GM23338 (cell line): ENCODE data around the gene RFX7.

Source experiments
- CREB1 ChIP-seq: fragments of 250-450 bp; sonication (Bioruptor Pico); IDR thresholded peaks from 2 replicates; pipeline ENCODE4 v1.5.0; 2020; ENCODE audit warnings: low read depth, mild to moderate bottlenecking, moderate library complexity
- EZH2 ChIP-seq: fragments of 200-600 bp; sonication (generic); IDR thresholded peaks from one replicate; pipeline ENCODE4 v1.8.0; 2017; ENCODE audit warnings: antibody characterized with exemption, mild to moderate bottlenecking, low read depth; ENCODE audit not compliant: unreplicated experiment
- EZH2phosphoT487 ChIP-seq: fragments of 200-600 bp; sonication (generic); IDR thresholded peaks from one replicate; pipeline ENCODE4 v1.8.1; 2018; ENCODE audit warnings: antibody characterized with exemption; ENCODE audit not compliant: unreplicated experiment
- JUNB ChIP-seq: IDR thresholded peaks from one replicate; pipeline ENCODE4 v1.6.1; 2016; ENCODE audit warnings: antibody characterized with exemption; ENCODE audit not compliant: unreplicated experiment
- NANOG ChIP-seq: IDR thresholded peaks from 2 replicates; pipeline ENCODE4 v1.6.1; 2016; ENCODE audit warnings: antibody characterized with exemption, borderline replicate concordance
- POLR2AphosphoS5 ChIP-seq: IDR thresholded peaks from 2 replicates; pipeline ENCODE4 v1.6.1; 2016; ENCODE audit warnings: antibody characterized with exemption, low read depth
- STAT1 ChIP-seq: IDR thresholded peaks from one replicate; pipeline ENCODE4 v1.6.1; 2016; ENCODE audit warnings: antibody characterized with exemption; ENCODE audit not compliant: unreplicated experiment
- ZNF114 ChIP-seq: fragments of 250-450 bp; sonication (Bioruptor Pico); IDR thresholded peaks from 2 replicates; pipeline ENCODE4 v1.5.0; 2020; ENCODE audit warnings: mild to moderate bottlenecking, moderate library complexity
- ZNF331 ChIP-seq: fragments of 250-450 bp; sonication (Bioruptor Pico); IDR thresholded peaks from 2 replicates; pipeline ENCODE4 v1.5.0; 2020; ENCODE audit warnings: low read depth, mild to moderate bottlenecking, moderate library complexity
- TF ChIP-seq, protein P1 (sequence below), 2 experiments: fragments of 200-600 bp in 1 of 2; sonication (generic) in 1 of 2; conservative IDR thresholded peaks; 2 replicates each; pipeline versions ENCODE4 v1.5.1 to v1.6.1; 2016 to 2017; ENCODE audit warnings: antibody characterized with exemption in 2 of 2, low read depth in 2 of 2, mild to moderate bottlenecking in 2 of 2, moderate library complexity in 1 of 2
- TF ChIP-seq, protein P2 (sequence below): IDR thresholded peaks from one replicate; pipeline ENCODE4 v1.6.1; 2018; ENCODE audit warnings: antibody characterized with exemption; ENCODE audit not compliant: unreplicated experiment
- TF ChIP-seq, protein P3 (sequence below): IDR thresholded peaks from 2 replicates; pipeline ENCODE4 v1.6.1; 2016; ENCODE audit warnings: antibody characterized with exemption

DNA sequence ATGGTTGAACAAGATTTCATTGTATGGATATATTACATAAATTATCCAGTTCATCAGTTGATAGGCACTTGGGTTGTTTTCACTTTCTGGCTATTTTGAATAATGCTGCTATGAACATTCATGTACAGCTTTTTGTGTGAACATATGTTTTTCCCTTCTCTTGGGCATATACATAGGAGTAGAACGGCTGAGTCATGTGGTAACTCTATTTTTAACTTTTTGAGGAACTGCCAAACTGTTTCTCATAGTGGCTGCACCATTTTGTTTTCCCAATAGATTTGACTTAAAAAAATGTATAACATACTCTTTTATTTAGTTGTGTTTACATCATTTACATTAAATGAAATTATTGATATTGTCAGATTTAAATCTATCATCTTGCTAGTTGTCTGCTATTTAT is 28.8 kb upstream of the RFX7 start:
- TF ChIP-seq, protein P1, sequence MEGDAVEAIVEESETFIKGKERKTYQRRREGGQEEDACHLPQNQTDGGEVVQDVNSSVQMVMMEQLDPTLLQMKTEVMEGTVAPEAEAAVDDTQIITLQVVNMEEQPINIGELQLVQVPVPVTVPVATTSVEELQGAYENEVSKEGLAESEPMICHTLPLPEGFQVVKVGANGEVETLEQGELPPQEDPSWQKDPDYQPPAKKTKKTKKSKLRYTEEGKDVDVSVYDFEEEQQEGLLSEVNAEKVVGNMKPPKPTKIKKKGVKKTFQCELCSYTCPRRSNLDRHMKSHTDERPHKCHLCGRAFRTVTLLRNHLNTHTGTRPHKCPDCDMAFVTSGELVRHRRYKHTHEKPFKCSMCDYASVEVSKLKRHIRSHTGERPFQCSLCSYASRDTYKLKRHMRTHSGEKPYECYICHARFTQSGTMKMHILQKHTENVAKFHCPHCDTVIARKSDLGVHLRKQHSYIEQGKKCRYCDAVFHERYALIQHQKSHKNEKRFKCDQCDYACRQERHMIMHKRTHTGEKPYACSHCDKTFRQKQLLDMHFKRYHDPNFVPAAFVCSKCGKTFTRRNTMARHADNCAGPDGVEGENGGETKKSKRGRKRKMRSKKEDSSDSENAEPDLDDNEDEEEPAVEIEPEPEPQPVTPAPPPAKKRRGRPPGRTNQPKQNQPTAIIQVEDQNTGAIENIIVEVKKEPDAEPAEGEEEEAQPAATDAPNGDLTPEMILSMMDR (conservative IDR thresholded peaks at IDR 0.05; ENCODE audit: low read depth in 2 of 2), result no peak
- TF ChIP-seq POLR2AphosphoS5 (no peak), EZH2phosphoT487 (no peak), NANOG (no peak), ZNF114 (CRISPR knock-in tag) (no peak), JUNB (no peak), EZH2 (no peak), CREB1 (CRISPR knock-in tag) (no peak), STAT1 (no peak), ZNF331 (CRISPR knock-in tag) (no peak)
- TF ChIP-seq, protein P2, sequence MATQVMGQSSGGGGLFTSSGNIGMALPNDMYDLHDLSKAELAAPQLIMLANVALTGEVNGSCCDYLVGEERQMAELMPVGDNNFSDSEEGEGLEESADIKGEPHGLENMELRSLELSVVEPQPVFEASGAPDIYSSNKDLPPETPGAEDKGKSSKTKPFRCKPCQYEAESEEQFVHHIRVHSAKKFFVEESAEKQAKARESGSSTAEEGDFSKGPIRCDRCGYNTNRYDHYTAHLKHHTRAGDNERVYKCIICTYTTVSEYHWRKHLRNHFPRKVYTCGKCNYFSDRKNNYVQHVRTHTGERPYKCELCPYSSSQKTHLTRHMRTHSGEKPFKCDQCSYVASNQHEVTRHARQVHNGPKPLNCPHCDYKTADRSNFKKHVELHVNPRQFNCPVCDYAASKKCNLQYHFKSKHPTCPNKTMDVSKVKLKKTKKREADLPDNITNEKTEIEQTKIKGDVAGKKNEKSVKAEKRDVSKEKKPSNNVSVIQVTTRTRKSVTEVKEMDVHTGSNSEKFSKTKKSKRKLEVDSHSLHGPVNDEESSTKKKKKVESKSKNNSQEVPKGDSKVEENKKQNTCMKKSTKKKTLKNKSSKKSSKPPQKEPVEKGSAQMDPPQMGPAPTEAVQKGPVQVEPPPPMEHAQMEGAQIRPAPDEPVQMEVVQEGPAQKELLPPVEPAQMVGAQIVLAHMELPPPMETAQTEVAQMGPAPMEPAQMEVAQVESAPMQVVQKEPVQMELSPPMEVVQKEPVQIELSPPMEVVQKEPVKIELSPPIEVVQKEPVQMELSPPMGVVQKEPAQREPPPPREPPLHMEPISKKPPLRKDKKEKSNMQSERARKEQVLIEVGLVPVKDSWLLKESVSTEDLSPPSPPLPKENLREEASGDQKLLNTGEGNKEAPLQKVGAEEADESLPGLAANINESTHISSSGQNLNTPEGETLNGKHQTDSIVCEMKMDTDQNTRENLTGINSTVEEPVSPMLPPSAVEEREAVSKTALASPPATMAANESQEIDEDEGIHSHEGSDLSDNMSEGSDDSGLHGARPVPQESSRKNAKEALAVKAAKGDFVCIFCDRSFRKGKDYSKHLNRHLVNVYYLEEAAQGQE, result no peak
- TF ChIP-seq, protein P3, sequence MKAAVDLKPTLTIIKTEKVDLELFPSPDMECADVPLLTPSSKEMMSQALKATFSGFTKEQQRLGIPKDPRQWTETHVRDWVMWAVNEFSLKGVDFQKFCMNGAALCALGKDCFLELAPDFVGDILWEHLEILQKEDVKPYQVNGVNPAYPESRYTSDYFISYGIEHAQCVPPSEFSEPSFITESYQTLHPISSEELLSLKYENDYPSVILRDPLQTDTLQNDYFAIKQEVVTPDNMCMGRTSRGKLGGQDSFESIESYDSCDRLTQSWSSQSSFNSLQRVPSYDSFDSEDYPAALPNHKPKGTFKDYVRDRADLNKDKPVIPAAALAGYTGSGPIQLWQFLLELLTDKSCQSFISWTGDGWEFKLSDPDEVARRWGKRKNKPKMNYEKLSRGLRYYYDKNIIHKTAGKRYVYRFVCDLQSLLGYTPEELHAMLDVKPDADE, result no peak
